ENCODE results near the gene SPDYE9.
A peak's percentile ranks its signal among the peaks of the same experiment; 100 is the strongest.
"Not testable (repeated sequence)": the region's sequence is repeated elsewhere in the genome, so short reads cannot be mapped to it uniquely, and the experiment has no call there.

The SPDYE9 gene

DNA sequence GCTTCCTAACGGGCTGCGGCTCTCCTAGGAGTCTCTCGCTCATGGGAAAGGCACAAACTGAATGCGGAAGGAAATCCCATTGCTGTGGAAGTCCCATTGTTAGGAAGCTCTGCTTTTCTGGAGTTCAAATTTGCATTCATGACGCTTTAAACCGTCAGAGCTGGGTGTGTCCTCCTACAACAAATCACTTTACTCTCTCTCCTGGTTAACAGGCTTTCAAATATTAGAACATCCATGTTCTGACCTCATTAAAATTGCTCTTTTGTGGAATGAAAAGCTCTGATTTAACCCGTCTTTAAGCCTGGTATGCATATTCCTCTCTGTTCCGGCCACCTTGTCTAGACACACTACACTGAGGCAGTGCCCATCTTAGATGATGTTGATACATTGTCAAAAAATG, at the start of gene SPDYE9:
TSS of gene SPDYE9 (minus strand) at position 101 of the 400 bp plus-strand sequence. CDS start 1,800 bp downstream, outside the sequence.
- not testable (repeated sequence) for DNase-seq, ATAC-seq

DNA sequence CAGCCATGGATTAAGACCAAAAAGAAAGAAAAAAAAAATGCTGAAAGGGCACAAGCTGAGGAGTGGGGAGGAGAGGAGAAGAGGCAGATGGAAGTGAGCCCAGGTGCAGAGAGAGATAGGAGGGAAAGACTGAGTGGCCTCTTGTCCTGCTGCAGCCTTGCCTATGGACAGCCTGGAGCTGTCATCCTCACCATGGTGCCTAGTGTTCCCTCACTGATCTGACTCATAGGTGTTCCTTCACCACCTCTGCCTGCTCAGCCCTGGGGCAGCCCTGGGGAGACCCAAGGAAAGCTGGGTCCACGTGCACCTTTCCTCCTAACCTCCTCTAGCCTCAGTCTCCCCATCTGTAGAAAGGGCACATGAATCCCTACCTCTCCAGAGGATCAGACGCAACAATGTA, 49.0 kb upstream of the SPDYE9 start:
- ATAC-seq, result peak; percentile 61
- not testable (repeated sequence) for DNase-seq

GRCh38 chr7:73132651-73133217, 46.9 kb upstream of the SPDYE9 start:
- ATAC-seq, DNase-seq: not testable (repeated sequence)

DNA sequence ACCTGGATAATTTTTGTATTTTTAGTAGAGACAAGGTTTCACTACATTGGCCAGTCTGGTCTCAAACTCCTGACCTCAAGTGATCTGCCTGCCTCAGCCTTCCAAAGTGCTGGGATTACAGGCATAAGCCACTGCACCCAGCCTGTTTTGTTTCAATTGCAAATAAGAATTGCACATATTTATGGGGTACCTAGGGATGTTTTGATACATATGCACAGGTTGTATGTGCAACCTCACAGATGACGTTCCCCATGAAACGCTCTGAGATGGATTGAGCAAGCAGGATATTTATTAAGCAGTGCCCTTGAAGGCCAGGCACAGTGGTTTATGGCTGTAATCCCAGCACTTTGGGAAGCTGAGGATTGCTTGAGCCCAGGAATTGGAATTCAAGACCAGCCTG, 44.8 kb upstream of the SPDYE9 start:
- ATAC-seq, DNase-seq: not testable (repeated sequence)

DNA sequence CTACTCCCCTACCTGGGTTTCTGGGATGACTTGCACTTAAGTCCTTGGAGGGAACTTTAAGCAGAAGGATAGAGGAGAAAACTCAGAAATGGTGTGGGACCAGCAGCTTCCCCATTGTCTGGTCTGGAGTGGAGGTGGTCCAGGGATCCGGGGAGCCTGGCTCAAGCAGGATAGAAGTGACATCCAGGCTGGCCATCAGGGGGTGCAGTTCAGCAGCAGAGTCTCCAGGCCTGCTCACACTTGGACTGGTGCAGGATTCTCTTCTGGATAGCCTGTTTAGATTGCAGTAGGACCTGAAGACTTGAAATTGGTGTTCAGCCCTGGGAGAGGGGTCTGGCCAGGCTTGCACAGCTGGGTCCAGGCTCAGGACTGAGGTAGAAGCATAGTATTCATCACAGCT, 38.3 kb upstream of the SPDYE9 start:
- not testable (repeated sequence) for ATAC-seq, DNase-seq

DNA sequence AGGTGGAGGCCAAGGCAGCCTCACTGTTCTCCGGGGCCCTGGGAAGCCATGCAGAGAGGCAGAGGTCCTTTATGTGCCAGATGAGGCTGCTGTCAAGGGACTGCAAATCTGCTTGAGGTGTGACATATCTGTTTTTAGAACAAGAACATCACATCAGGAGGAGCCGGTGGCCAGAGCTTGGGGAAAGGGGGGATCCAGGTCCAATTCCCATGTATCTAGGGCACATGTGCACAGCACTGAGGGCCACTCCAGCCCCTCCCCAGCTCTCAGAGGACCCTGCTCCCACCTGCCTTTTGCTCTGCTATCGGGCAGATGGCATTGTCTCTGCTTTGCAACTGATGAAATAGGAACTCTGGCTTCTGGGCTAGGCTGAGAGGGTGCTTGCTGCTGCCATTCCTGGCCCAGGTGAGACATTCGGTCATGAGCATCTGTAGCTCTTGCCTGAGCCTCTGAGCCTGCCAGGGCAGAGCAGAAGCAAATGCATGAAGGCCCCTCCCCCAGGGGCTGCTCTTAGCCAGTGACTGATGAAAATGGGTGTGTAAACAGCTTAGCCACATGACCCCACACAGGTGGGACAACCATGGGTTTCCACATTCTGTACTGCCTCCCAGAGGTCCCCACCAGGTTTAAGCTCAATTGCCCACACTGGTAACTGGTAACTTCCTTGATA, 37.1 kb upstream of the SPDYE9 start:
- not testable (repeated sequence) for DNase-seq, ATAC-seq

- not testable (repeated sequence) for DNase-seq
- ATAC-seq, result peak; percentile 35
Observed at GRCh38 chr7:73118155-73118554, 32.3 kb upstream of the SPDYE9 start.

GRCh38 chr7:73057811-73058210, 28.0 kb downstream of the SPDYE9 start, which contains the start of gene SPDYE11:
Gene SPDYE11, minus strand, starts transcription at chr7:73057911. Its CDS starts 1,800 bp downstream, at chr7:73056111.
- ATAC-seq, DNase-seq: not testable (repeated sequence)

- not testable (repeated sequence) for DNase-seq, ATAC-seq
Observed at GRCh38 chr7:73029666-73030065, 56.2 kb downstream of the SPDYE9 start, which contains the start of gene SPDYE8. Gene SPDYE8, minus strand, starts transcription at chr7:73029766. Its CDS starts 1,800 bp downstream, at chr7:73027966.

Data from stimulated activated naive CD8-positive, alpha-beta T cell treated with anti-CD3 and anti-CD28 coated beads, Interleukin-15, Interleukin-2, amounts not matched to agents 100 U/mL and 50 U/mL, for 24 hours (primary cell).